MCF 10A (cell line): ENCODE measurements around the gene PALD1. TPM values are rescaled to one million over a fixed set of nuclear protein-coding genes. Genes with fewer than 3 reads are reported as not detected.

Experiments used
- BruUV-seq: library from RNA; stranded (reverse); fragments of 400-500 nt; replicated peaks from 2 replicates; lab custom pipeline; 2021; lab: Mats Ljungman, UMichigan
- CTCF ChIA-PET: fragments of 300-600 bp; sonication (Branson Sonifier 250); formaldehyde crosslinking; extraction: SDS; loops from one replicate; lab custom pipeline; 2021; ENCODE audit warnings: antibody characterized with exemption, inconsistent platforms; lab: Yijun Ruan, JAX
- POLR2A ChIA-PET: fragments of 300-600, 350-650 bp; sonication (Branson Sonifier 250); formaldehyde crosslinking; extraction: SDS; loops from one replicate; lab custom pipeline; 2020; ENCODE audit warnings: antibody characterized with exemption, inconsistent platforms; lab: Yijun Ruan, JAX
- DNase-seq: peaks from one replicate; pipeline ENCODE4 v3.0.0-alpha.2; 2018; ENCODE audit not compliant: unreplicated experiment
- H3K27ac Mint-ChIP-seq: one replicate; pipeline ENCODE4 v1.8.0; 2022; ENCODE audit warnings: mild to moderate bottlenecking, low read depth, mixed read lengths; ENCODE audit not compliant: unreplicated experiment
- H3K27me3 Mint-ChIP-seq: one replicate; pipeline ENCODE4 v1.8.0; 2022; ENCODE audit warnings: mixed read lengths; ENCODE audit not compliant: insufficient read depth, unreplicated experiment
- H3K36me3 Mint-ChIP-seq: one replicate; pipeline ENCODE4 v1.8.0; 2022; ENCODE audit warnings: mild to moderate bottlenecking, moderate library complexity, mixed read lengths; ENCODE audit not compliant: insufficient read depth, unreplicated experiment
- H3K4me1 Mint-ChIP-seq: one replicate; pipeline ENCODE4 v1.8.0; 2022; ENCODE audit warnings: mixed read lengths; ENCODE audit not compliant: insufficient read depth, unreplicated experiment
- H3K4me3 Mint-ChIP-seq: one replicate; pipeline ENCODE4 v1.8.0; 2022; ENCODE audit warnings: mild to moderate bottlenecking, moderate library complexity, mixed read lengths; ENCODE audit not compliant: unreplicated experiment
- H3K9me3 Mint-ChIP-seq: one replicate; pipeline ENCODE4 v1.8.0; 2022; ENCODE audit warnings: mixed read lengths; ENCODE audit not compliant: unreplicated experiment
- intact Hi-C: fragments of 100-400 bp; cut with micrococcal nuclease; formaldehyde crosslinking; loops from 2 replicates; pipeline ENCODE4 v1.14.1; 2022
- total RNA-seq: library from RNA; stranded (reverse); gene quantifications from 2 replicates; pipeline ENCODE4 v1.2.3, GENCODE V29; 2022
- TF ChIP-seq, protein P1 (sequence below): fragments of 200-600 bp; IDR thresholded peaks from one replicate; pipeline ENCODE4 v1.8.0; 2022; ENCODE audit warnings: antibody characterized with exemption, mild to moderate bottlenecking; ENCODE audit not compliant: unreplicated experiment

Gene PALD1
- total RNA-seq, 1 experiment from 2014 or later, result 0.12 TPM

DNA sequence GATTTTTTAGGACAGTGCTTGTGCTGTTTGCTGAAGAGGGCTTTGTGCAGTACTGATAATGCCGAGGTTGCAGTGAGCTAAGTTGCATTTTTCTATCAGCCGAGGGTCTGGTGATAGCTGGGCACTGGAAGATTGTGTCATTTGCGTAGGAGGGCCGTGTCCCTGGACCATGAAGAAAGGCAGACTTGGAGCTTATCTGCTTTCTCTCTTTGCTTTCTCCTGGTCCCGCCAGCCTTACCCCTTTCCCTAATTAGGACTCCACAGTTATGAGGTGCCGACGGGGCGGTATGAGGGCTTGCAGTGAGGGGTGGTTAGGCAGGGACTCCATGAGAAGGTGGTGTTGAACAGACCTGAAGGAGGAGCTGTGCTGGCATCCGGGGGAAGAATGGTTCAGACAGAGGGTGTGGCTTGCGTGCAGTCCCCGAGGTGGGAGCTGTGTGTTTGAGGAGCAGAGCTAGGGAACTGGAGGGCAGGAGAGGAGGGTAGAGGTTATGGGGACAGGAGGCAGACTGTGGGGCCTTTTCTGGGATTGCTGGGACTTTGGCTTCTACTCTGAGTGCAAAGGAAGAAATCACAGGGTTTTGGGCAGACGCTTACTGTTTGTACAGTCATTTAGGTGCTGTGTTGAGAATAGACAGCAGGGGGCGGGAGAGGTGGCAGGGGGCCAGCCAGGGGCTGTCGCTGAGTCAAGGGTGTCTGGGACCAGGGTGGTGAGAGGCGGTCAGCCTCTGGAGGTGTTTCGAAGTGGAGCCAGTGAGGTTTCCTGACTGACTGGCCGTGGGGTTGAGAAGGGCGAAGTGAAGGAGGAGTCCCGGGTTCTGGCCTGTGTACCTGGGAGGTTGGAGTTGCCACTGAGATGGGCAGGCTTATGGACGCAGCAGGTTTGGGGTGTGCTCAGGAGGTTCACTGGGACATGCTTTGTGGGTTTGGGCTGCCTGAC lies 80.6 kb downstream of the PALD1 start:
- POLR2A ChIA-PET, result interaction anchor here (0.7 kb wide), 1 partner anchor 318 kb away, joined by 3 read pairs; no protein-coding TSS in a partner anchor
- H3K27me3 Mint-ChIP-seq, result peaks cover 15% of the 10 kb centered on the region
- no TSS peak for BruUV-seq

DNA sequence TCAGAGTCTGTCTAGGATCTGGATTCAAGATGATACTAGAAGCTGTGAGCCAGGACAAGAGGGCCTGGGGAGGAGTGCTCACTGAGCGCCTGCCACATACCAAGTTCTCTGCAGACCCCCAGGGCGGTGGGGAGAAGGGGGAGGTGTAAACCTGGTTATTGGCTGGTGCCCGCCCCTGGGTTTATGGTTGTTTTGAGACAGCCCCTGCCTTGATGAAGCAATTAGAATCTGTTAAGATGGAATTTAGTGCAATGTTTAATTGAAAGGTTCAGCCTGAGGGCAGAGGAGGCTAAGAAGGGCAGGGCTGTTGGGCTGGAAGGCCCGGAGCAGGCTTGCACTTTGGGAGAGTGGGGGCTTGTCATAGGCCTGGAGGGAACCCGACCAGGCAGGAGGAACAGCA lies 81.3 kb downstream of the PALD1 start:
- Mint-ChIP-seq H3K9me3 (no peaks in the 10 kb centered on the region), H3K36me3 (no peaks in the 10 kb centered on the region), H3K4me3 (no peak overlapping the region), H3K27ac (no peak overlapping the region), H3K4me1 (peaks cover 9% of the 10 kb centered on the region), H3K27me3 (peaks cover 15% of the 10 kb centered on the region)
- TF ChIP-seq, protein P1, sequence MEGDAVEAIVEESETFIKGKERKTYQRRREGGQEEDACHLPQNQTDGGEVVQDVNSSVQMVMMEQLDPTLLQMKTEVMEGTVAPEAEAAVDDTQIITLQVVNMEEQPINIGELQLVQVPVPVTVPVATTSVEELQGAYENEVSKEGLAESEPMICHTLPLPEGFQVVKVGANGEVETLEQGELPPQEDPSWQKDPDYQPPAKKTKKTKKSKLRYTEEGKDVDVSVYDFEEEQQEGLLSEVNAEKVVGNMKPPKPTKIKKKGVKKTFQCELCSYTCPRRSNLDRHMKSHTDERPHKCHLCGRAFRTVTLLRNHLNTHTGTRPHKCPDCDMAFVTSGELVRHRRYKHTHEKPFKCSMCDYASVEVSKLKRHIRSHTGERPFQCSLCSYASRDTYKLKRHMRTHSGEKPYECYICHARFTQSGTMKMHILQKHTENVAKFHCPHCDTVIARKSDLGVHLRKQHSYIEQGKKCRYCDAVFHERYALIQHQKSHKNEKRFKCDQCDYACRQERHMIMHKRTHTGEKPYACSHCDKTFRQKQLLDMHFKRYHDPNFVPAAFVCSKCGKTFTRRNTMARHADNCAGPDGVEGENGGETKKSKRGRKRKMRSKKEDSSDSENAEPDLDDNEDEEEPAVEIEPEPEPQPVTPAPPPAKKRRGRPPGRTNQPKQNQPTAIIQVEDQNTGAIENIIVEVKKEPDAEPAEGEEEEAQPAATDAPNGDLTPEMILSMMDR, result no peak
- intact Hi-C loops, result loop anchor here (1.0 to 2.0 kb wide), 2 partner anchors 113 to 199 kb away; partner anchors contain the start of gene ADAMTS14
- DNase-seq, result no peak
- POLR2A ChIA-PET, result no interaction called here
- no TSS peak for BruUV-seq
- CTCF ChIA-PET, result interaction anchor here (1.4 to 5.0 kb wide), 3 partner anchors 10 to 199 kb away, joined by 3 to 47 read pairs (median 7); no protein-coding TSS in a partner anchor

More for the DNA sequence above, 80.6 kb downstream of the PALD1 start:
- CTCF ChIA-PET, result interaction anchor here (0.7 to 5.0 kb wide), 7 partner anchors 9 to 252 kb away, joined by 3 to 47 read pairs (median 4); no protein-coding TSS in a partner anchor
- Mint-ChIP-seq H3K9me3 (no peaks in the 10 kb centered on the region), H3K4me1 (peaks cover 9% of the 10 kb centered on the region), H3K36me3 (no peaks in the 10 kb centered on the region), H3K27ac (no peak overlapping the region), H3K4me3 (no peak overlapping the region)
- peak; percentile 66 for DNase-seq
- TF ChIP-seq, protein P1, result peak; percentile 69
- intact Hi-C loops, result loop anchor here (1.0 to 2.0 kb wide), 2 partner anchors 114 to 200 kb away; partner anchors contain the start of gene ADAMTS14

DNA sequence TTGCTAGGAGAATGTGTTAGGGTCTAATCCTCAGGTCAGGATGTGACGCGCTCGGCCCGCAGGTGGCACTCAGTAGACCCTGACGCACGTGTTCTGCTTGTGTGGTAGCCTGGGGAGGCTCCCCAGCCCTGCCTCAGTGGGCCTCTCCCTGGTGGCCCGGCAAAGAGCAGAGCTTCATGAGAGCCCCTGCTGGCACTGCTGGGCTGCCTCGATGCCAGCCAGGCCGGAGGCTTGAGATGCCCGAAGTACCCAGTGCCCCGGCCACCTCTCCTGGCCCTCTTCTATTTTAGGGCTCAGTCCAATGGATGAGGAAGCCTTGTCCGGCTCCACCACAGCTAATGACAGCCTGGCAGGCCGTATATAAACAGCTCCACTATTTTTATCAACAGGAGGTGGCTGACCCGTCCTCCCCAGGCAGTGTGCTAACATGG lies 82.0 kb downstream of the PALD1 start:
- H3K9me3 Mint-ChIP-seq, result no peaks in the 10 kb centered on the region
- no peaks in the 10 kb centered on the region for H3K36me3 Mint-ChIP-seq
- H3K27me3 Mint-ChIP-seq, result peaks cover 15% of the 10 kb centered on the region
- intact Hi-C loops, result no loop called here
- no peak for DNase-seq
- ChIA-PET POLR2A (interaction anchor here (0.6 kb wide), 1 partner anchor 271 kb away, joined by 3 read pairs; no protein-coding TSS in a partner anchor), CTCF (interaction anchor here (0.6 to 5.0 kb wide), 6 partner anchors 9 to 342 kb away, joined by 3 to 47 read pairs (median 3); no protein-coding TSS in a partner anchor)
- TF ChIP-seq, protein P1, result no peak
- peaks cover 9% of the 10 kb centered on the region for H3K4me1 Mint-ChIP-seq
- H3K27ac Mint-ChIP-seq, result no peak overlapping the region
- BruUV-seq, result no TSS peak
- no peak overlapping the region for H3K4me3 Mint-ChIP-seq

DNA sequence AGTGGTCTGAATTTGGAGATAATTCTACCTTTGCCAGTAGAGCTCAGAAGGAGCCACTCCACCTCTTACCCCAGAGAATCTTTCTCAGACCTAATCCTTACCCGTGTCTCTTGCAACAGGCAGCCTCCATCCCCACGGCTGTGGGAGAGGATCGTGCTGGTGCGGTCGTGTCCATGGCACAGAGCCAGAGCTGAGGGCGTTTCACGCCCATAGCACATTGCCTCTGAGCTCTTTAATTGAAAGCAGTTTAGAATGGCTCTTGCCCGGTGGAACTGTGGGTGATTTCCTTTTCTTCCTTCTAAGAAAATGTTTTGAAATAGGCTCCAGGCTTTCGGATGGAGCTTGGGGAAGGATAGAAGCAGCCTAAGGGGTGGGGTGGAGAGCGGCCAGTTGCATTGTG lies 82.5 kb downstream of the PALD1 start:
- ChIA-PET POLR2A (interaction anchor here (0.6 kb wide), 2 partner anchors 270 to 578 kb away, joined by 3 read pairs; no protein-coding TSS in a partner anchor), CTCF (interaction anchor here (0.6 to 5.0 kb wide), 6 partner anchors 10 to 342 kb away, joined by 3 to 47 read pairs (median 3); no protein-coding TSS in a partner anchor)
- Mint-ChIP-seq H3K4me3 (no peak overlapping the region), H3K4me1 (peaks cover 9% of the 10 kb centered on the region), H3K27ac (no peak overlapping the region), H3K27me3 (peaks cover 15% of the 10 kb centered on the region), H3K36me3 (no peaks in the 10 kb centered on the region), H3K9me3 (no peaks in the 10 kb centered on the region)
- BruUV-seq, result no TSS peak
- intact Hi-C loops, result no loop called here
- no peak for DNase-seq
- TF ChIP-seq, protein P1, result no peak
